Natural killer cell treated with Interleukin-12 subunit alpha and Interleukin-12 subunit beta and Interleukin-15 and Interleukin-18, amount 100 ng/mL, for 72 hours (primary cell): ENCODE results near the gene BHLHA9. TPM values are rescaled to one million over a fixed set of nuclear protein-coding genes. Genes with fewer than 3 reads are reported as not detected.
"Not testable (repeated sequence)": the region's sequence is repeated elsewhere in the genome, so short reads cannot be mapped to it uniquely, and the experiment has no call there.

Source experiments
- ATAC-seq, 2 donors: fragments of 150-1000 bp; cut with Tn5 transposase in 1 of 2; sonication (Bioruptor Pico), chemical (Tn5 transposase) in 1 of 2; 2 replicates each; pipeline ENCODE4 v1.10.0; 2021
- DNase-seq: peaks from one replicate; pipeline ENCODE4 v3.0.0; 2022; ENCODE audit warnings: low spot score
- H3K27ac Mint-ChIP-seq, 2 donors: 1 replicate in 1 of 2; 2 replicates in 1 of 2; pipeline ENCODE4 v1.8.0; 2022; ENCODE audit warnings: mixed read lengths in 2 of 2, mild to moderate bottlenecking in 1 of 2, moderate library complexity in 1 of 2
- H3K27me3 Mint-ChIP-seq, 2 donors: 1 replicate in 1 of 2; 2 replicates in 1 of 2; pipeline ENCODE4 v1.8.0; 2022; ENCODE audit warnings: mixed read lengths in 2 of 2
- H3K36me3 Mint-ChIP-seq: one replicate; pipeline ENCODE4 v1.8.0; 2022; ENCODE audit warnings: mixed read lengths
- H3K4me1 Mint-ChIP-seq, 2 donors: 1 replicate in 1 of 2; 2 replicates in 1 of 2; pipeline ENCODE4 v1.8.0; 2022; ENCODE audit warnings: low read depth in 2 of 2, mixed read lengths in 2 of 2, mild to moderate bottlenecking in 1 of 2
- H3K4me3 Mint-ChIP-seq: one replicate; pipeline ENCODE4 v1.8.0; 2022; ENCODE audit warnings: mixed read lengths
- H3K9me3 Mint-ChIP-seq: 2 replicates; pipeline ENCODE4 v1.8.0; 2022; ENCODE audit warnings: mixed read lengths
- total RNA-seq, 2 donors: library from RNA; stranded (reverse); gene quantifications; one replicate each; pipeline ENCODE4 v1.2.3, GENCODE V29; 2022

BHLHA9 gene
- total RNA-seq, 2 donors from 2014 or later: not detected

DNA sequence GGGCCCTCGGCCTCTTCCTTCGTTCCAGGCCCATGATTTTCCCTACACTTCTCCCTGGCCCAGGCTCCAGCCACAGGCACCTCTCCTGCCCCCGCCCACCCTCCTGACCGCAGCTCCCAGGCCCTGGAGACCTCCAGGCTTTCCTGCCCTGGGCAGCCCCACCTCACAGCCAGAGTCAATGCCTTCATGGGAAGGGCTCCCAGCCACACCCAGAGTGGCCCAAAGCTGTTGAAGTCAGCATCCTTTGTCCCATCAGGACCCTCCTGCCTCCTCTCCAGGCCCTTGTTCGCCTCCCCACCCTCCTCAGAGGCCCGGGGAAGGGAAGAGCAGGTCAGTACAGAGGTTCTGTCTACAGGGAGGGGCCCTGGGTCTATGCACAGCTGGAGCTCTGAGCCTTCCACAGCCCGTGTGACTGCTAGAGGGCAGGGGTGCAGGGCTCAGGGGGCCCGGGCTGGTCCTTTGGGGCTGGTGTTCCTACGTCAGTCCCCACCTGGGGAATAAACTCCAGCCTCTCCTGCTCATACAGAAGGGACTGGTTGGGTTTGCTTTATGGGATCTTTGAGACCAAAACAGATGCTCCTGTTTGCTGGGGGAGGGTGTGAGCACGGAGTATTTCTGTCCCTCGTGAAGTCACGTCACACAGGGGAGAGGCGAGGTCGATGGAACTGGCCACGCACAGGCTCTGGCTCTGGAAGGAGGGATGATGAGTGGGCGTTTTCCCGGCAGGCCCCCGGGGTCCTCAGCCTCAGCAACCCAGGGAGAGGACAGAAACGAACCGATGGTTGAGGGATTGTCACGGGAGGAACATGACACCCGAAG lies 29.5 kb downstream of the BHLHA9 start:
- H3K4me1 Mint-ChIP-seq: peaks cover 11 to 20% of the 10 kb centered on the region in 2 donors
- DNase-seq (no peak), ATAC-seq (no peak)
- no peaks in the 10 kb centered on the region for H3K36me3 Mint-ChIP-seq
- H3K27ac Mint-ChIP-seq: peak overlapping the region in 1 of 2 donors; percentile 45
- H3K4me3 Mint-ChIP-seq: no peak overlapping the region
- no peaks in the 10 kb centered on the region for H3K27me3 Mint-ChIP-seq
- H3K9me3 Mint-ChIP-seq: no peaks in the 10 kb centered on the region

DNA sequence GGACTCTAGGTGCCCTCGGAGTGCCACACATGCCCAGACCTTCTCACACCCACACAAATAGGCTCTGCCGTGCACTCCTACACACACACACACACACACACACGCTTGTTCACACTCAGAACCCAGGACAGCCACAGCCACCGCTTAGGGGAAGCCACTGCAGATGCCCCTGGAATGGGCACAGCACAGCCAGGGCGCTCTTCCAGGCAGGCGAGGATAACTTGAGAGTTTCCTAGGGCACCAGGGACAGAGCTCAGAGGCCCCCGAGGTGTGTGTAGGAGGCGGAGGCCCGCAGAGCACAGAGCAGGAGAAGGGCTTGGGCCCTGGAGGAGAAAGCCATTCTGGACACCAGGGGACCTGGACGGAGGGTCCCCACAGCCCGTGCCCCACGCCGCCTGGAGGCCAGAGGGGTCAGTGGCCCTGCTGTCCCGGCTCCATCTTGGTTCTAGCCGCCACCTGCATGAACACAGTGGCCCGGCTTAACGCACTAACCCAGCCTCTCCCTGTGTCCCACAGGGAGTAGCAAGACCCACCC lies 30.2 kb downstream of the BHLHA9 start:
- peak overlapping the region in 1 of 2 donors; percentile 45 for H3K27ac Mint-ChIP-seq
- H3K4me1 Mint-ChIP-seq: peaks cover 8 to 20% of the 10 kb centered on the region in 2 donors
- H3K9me3 Mint-ChIP-seq: no peaks in the 10 kb centered on the region
- H3K36me3 Mint-ChIP-seq: no peaks in the 10 kb centered on the region
- no peaks in the 10 kb centered on the region for H3K27me3 Mint-ChIP-seq
- no peak overlapping the region for H3K4me3 Mint-ChIP-seq
- DNase-seq (no peak), ATAC-seq (no peak)

DNA sequence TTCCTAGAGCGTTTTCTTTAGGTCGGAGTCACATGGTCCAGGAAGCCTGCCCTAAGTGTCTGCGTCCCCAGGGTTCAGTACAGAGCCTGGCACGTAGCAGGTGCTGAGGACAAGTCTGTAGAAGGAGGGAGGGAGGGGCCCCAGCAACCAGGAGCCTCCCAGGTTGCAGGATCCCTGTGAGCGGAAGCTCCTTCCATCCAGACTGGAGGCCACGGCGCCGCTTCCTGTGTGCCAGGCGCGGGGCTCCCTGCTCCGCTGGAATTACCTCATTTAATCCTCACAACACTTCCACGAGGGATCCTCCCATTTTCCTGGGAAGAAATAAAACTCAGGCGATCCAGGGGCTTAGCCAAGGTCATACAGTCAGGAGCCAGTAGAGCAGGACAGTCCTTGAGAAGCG lies 31.3 kb downstream of the BHLHA9 start:
- Mint-ChIP-seq H3K4me1 (peaks cover 3 to 16% of the 10 kb centered on the region in 2 donors), H3K9me3 (no peaks in the 10 kb centered on the region), H3K27me3 (no peaks in the 10 kb centered on the region), H3K36me3 (no peaks in the 10 kb centered on the region), H3K27ac (no peak overlapping the region), H3K4me3 (no peak overlapping the region)
- ATAC-seq (no peak), DNase-seq (no peak)

DNA sequence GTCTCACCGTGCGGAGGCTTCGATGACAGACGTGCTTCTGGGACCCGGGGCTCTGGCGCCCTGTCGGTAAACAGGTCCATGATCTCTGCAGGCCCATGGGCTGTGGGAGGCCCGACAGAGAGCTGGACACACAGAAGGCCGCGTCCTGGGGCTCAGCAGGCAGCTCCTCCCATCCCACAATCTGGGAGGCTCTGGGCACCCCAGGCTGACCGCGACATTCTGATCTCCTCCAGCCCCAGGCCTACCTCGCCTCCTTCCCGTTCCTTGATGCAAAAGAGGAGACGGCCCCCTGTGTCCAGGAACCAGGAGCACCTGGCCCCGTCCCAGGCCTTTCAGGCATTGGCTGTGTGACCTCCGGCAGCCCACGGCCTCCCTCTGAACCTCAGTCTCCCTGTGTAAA lies 32.5 kb downstream of the BHLHA9 start:
- DNase-seq (no peak), ATAC-seq (no peak)
- Mint-ChIP-seq H3K4me3 (no peak overlapping the region), H3K36me3 (no peaks in the 10 kb centered on the region), H3K27me3 (peaks cover 9% of the 10 kb centered on the region in 2 donors), H3K9me3 (no peaks in the 10 kb centered on the region), H3K27ac (no peak overlapping the region), H3K4me1 (peaks cover 4 to 7% of the 10 kb centered on the region in 2 donors)

DNA sequence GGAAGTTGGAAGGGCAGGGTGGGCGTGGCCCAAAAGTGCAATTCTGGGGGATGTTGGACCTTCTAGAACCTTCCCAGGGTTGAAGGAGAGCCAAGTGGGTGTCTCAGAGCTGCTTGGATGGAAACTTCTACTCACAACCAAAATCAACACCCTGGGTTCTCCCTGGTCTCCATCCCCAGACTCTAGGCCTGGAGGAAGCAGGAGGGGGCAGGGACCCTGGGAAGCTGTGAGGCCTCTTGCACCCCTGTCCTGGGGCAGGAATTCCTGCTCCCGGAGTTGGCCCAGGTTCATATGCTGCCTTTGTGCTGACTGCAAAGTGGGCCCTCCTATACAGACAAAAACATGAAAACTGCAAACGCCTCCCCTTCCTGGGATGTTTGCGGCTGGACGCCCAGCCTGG lies 34.3 kb downstream of the BHLHA9 start:
- Mint-ChIP-seq H3K36me3 (no peaks in the 10 kb centered on the region), H3K4me3 (no peak overlapping the region), H3K27ac (no peak overlapping the region), H3K9me3 (no peaks in the 10 kb centered on the region), H3K27me3 (peaks cover 9 to 10% of the 10 kb centered on the region in 2 donors), H3K4me1 (peaks cover 5 to 6% of the 10 kb centered on the region in 2 donors)
- ATAC-seq (no peak), DNase-seq (no peak)

DNA sequence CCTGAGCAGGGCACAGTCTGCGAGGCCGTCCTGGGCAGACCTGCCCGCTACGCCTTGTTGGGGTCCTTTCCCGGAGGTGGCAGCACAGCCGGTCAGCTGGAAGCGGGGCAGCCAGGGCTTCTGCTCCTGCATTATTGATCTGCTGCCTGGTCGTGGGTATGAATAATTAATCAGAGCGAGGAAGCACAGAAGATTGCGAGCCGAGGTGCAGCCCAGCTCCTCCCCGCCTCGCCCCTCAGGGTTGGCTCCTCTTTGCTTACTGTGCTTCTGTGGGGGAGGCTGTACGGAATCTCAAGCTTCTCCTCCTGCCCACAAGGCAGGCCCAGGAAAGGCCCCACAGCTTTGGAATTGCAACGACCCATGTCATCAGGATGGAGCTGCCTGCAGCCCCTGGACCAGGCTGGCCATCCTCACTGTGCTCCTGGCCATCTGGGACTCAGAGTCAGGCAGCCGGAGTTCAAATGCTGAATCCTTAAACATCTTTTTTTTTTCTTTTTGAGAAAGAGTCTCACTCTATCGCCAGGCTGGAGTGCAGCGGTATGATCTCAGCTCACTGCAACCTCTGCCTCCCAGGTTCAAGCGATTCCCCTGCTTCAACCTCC lies 34.8 kb downstream of the BHLHA9 start:
- Mint-ChIP-seq H3K27me3 (peaks cover 9 to 10% of the 10 kb centered on the region in 2 donors), H3K4me1 (peaks cover 3 to 5% of the 10 kb centered on the region in 2 donors), H3K9me3 (no peaks in the 10 kb centered on the region), H3K4me3 (no peak overlapping the region), H3K36me3 (no peaks in the 10 kb centered on the region), H3K27ac (no peak overlapping the region)
- no peak for DNase-seq
- no peak for ATAC-seq

DNA sequence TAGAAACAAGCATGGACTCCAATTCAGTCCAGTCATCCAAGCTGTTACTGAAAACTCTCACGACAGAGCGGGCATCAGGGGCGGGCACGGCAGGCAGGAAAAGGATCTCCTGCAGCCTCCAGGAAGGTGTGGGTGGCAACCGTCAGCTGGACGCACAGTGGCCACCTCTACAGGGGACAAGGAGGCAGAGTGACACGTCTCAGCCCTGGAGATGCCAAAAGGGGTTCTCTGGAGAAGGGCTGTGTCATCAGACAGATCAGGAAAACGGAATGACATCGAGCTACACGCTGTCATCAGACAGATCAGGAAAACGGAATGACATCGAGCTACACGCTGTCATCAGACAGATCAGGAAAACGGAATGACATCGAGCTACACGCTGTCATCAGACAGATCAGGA lies 37.6 kb downstream of the BHLHA9 start:
- peaks cover 9 to 10% of the 10 kb centered on the region in 2 donors for H3K27me3 Mint-ChIP-seq
- peak overlapping the region in 1 of 2 donors; percentile 2 for H3K27ac Mint-ChIP-seq
- H3K4me1 Mint-ChIP-seq, H3K36me3 Mint-ChIP-seq, H3K9me3 Mint-ChIP-seq, DNase-seq, H3K4me3 Mint-ChIP-seq, ATAC-seq: not testable (repeated sequence)

DNA sequence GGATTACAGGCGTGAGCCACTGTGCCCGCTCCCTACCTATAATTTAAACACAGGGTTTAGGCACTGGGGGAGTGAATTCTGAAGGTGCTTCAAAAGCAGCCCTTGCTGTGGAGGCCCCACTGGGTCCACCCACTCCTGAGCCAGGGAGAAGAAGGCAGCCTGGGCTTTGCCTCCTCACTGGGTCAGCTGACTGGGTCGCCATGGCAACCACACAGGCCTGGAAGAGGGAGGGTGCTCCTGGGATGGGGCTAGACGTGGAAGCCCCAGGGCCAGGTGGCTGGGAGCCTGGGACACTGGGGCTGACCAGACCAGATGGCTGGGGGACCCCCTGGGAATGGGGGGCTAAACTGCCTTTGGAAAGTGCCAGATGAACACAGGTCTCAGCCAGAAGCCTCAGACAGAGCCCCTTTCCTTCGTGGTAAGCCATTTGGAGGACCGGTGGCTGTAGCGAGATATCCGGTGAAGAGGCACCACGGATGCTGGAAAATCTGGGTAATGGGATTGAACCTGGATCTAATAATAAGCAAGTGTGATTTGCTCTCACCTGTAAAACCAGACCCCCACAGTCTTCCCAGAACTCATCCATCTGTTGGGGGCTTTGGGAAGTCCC lies 42.1 kb downstream of the BHLHA9 start:
- Mint-ChIP-seq H3K27ac (no peak overlapping the region), H3K36me3 (no peaks in the 10 kb centered on the region), H3K4me1 (peaks cover 0 to 2% of the 10 kb centered on the region in 2 donors), H3K4me3 (no peak overlapping the region), H3K9me3 (no peaks in the 10 kb centered on the region), H3K27me3 (peaks cover 2 to 8% of the 10 kb centered on the region in 2 donors)
- DNase-seq (no peak), ATAC-seq (no peak)

DNA sequence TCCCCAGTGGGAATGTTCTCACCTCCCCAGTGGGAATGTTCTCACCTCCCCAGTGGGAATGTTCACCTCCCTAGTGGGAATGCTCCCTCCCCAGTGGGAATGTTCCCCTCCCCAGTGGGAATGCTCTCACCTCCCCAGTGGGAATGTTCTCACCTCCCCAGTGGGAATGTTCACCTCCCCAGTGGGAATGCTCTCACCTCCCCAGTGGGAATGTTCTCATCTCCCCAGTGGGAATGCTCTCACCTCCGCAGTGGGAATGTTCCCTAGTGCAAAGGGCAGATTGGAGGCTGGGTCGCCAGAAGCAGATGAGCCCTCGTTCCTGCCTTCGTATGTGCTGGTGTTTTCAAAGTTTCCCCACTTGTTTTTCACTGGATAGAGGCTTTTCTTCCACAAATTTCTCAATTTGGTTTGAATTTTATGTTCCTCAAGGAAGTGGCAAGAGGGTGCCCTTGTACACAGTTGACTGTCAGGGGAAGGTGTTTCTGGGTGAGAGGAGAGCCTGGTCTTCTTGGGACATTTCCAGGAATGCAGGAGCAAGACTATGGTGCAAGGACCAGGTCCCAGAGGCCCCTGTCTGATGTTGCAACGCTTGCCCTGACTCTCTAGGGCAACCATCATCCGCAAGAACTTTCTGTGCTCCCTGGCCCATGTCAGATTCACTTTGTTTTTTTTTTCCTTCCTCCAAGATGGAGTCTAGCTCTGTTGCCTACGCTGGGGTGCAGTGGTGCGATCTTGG lies 43.2 kb downstream of the BHLHA9 start:
- ATAC-seq (no peak), DNase-seq (no peak)
- H3K4me3 Mint-ChIP-seq: no peak overlapping the region
- H3K4me1 Mint-ChIP-seq: no peaks in the 10 kb centered on the region
- peaks cover 0 to 2% of the 10 kb centered on the region in 2 donors for H3K27me3 Mint-ChIP-seq
- H3K9me3 Mint-ChIP-seq: no peaks in the 10 kb centered on the region
- no peak overlapping the region for H3K27ac Mint-ChIP-seq
- H3K36me3 Mint-ChIP-seq: no peaks in the 10 kb centered on the region

DNA sequence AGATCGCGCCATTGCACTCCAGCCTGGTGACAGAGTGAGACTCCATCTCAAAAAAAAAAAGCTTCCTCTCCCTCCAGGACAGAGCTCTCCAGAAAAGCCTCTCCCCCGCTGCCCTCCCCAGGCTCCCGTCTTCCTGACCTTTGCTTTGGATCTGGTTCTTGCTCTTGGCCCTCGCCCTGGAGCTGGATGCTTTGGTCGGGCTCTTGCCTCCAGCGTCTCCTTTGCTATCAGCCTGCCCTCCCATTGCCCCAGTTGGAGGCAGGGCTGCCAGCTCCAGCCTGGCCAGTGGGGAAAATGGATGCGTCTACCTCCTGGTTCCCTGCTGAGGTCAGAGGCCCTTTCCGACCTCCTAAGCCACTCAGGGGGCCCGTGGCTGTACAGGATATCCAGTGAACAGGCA lies 45.2 kb downstream of the BHLHA9 start:
- Mint-ChIP-seq H3K27ac (peak overlapping the region in 1 of 2 donors; percentile 43), H3K9me3 (no peaks in the 10 kb centered on the region), H3K4me1 (no peaks in the 10 kb centered on the region), H3K36me3 (no peaks in the 10 kb centered on the region), H3K27me3 (peaks cover 0 to 2% of the 10 kb centered on the region in 2 donors), H3K4me3 (no peak overlapping the region)
- ATAC-seq (no peak), DNase-seq (no peak)

DNA sequence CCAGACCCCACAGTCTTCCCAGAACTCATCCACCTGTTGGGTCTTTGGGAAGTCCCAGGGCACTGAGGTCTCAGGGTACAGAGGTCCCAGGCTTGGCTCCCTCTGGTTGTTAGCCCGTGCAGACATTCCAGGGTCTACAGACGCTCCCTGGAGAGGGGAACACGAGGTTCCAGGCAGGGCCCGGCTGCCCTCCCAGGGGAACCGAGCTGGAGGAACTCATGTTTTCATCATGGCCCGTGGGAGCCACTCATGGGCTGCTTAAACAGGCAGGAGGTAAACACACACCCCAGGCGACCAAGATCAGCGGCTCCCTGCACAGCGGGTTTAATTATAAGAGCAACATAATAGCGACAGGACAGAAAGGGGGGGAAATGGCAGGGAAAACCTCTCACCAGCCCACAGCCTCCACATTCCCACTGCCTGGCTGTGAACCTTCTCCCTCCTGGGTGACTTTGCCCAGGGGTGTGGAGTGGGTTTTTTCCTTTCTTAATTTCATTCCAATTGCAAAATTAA lies 45.7 kb downstream of the BHLHA9 start:
- ATAC-seq: no peak
- no peak for DNase-seq
- H3K9me3 Mint-ChIP-seq: no peaks in the 10 kb centered on the region
- peak overlapping the region in 1 of 2 donors; percentile 43 for H3K27ac Mint-ChIP-seq
- H3K36me3 Mint-ChIP-seq: no peaks in the 10 kb centered on the region
- no peak overlapping the region for H3K4me3 Mint-ChIP-seq
- H3K4me1 Mint-ChIP-seq: no peaks in the 10 kb centered on the region
- H3K27me3 Mint-ChIP-seq: peaks cover 0 to 4% of the 10 kb centered on the region in 2 donors
